Neural progenitor cell (in vitro differentiated cells): ENCODE measurements around the gene ADAMTS12. TPM values are rescaled to one million over a fixed set of nuclear protein-coding genes. Genes with fewer than 3 reads are reported as not detected.

Experiments
- DNase-seq: peaks from one replicate; pipeline ENCODE4 v3.0.0-alpha.2; 2016; ENCODE audit warnings: low spot score
- H2AFZ ChIP-seq: fragments of 200-600 bp; sonication (generic); replicated peaks from 2 replicates; pipeline ENCODE4 v1.6.1; 2016; ENCODE audit warnings: antibody characterized with exemption
- H3F3A ChIP-seq: fragments of 200-600 bp; sonication (generic); 2 replicates; pipeline ENCODE4 v1.6.1; 2016; ENCODE audit warnings: antibody characterized with exemption, low read depth
- H3K27ac ChIP-seq: fragments of 200-600 bp; sonication (generic); 2 replicates; pipeline ENCODE4 v1.5.1; 2016; ENCODE audit warnings: mild to moderate bottlenecking
- H3K27me3 ChIP-seq: fragments of 200-600 bp; sonication (generic); 2 replicates; pipeline ENCODE4 v1.6.1; 2016; ENCODE audit warnings: mild to moderate bottlenecking, moderate library complexity
- H3K36me3 ChIP-seq: fragments of 200-600 bp; sonication (generic); 2 replicates; pipeline ENCODE4 v1.5.1; 2016
- H3K4me1 ChIP-seq: fragments of 200-600 bp; sonication (generic); 2 replicates; pipeline ENCODE4 v1.6.1; 2016; ENCODE audit warnings: mixed run types
- H3K4me2 ChIP-seq: fragments of 200-600 bp; sonication (generic); 2 replicates; pipeline ENCODE4 v1.6.1; 2016
- H3K4me3 ChIP-seq: fragments of 200-600 bp; sonication (generic); 2 replicates; pipeline ENCODE4 v1.5.1; 2016
- H3K79me2 ChIP-seq: fragments of 200-600 bp; sonication (generic); 2 replicates; pipeline ENCODE4 v1.6.1; 2016; ENCODE audit warnings: low read depth
- H3K9ac ChIP-seq: fragments of 200-600 bp; sonication (generic); 2 replicates; pipeline ENCODE4 v1.6.1; 2016
- H3K9me3 ChIP-seq: fragments of 200-600 bp; sonication (generic); 2 replicates; pipeline ENCODE4 v1.5.1; 2016; ENCODE audit warnings: low read depth
- H4K20me1 ChIP-seq: fragments of 200-600 bp; sonication (generic); 2 replicates; pipeline ENCODE4 v1.6.1; 2016; ENCODE audit warnings: low read depth
- H3K27ac Mint-ChIP-seq: 3 replicates; pipeline ENCODE4 v1.8.0; 2021; ENCODE audit warnings: mixed read lengths
- H3K27me3 Mint-ChIP-seq: 2 replicates; pipeline ENCODE4 v1.8.0; 2022; ENCODE audit warnings: low read depth, mild to moderate bottlenecking, inconsistent platforms, moderate library complexity, mixed read lengths; ENCODE audit not compliant: insufficient read depth
- H3K36me3 Mint-ChIP-seq: 3 replicates; pipeline ENCODE4 v1.8.0; 2021; ENCODE audit warnings: mixed read lengths
- H3K4me1 Mint-ChIP-seq: 3 replicates; pipeline ENCODE4 v1.8.0; 2021; ENCODE audit warnings: mixed read lengths
- H3K4me3 Mint-ChIP-seq: 3 replicates; pipeline ENCODE4 v1.8.0; 2021; ENCODE audit warnings: mild to moderate bottlenecking, moderate library complexity, mixed read lengths
- H3K9me3 Mint-ChIP-seq: 3 replicates; pipeline ENCODE4 v1.8.0; 2020; ENCODE audit warnings: mixed read lengths
- CTCF ChIP-seq: fragments of 200-600 bp; sonication (generic); IDR thresholded peaks from 2 replicates; pipeline ENCODE4 v1.5.1; 2017; ENCODE audit warnings: antibody characterized with exemption, mild to moderate bottlenecking
- EZH2 ChIP-seq: fragments of 200-600 bp; sonication (generic); IDR thresholded peaks from 2 replicates; pipeline ENCODE4 v1.6.1; 2017; ENCODE audit warnings: antibody characterized with exemption, mild to moderate bottlenecking, moderate library complexity
- EZH2phosphoT487 ChIP-seq: fragments of 200-600 bp; sonication (generic); IDR thresholded peaks from 2 replicates; pipeline ENCODE4 v1.6.1; 2017; ENCODE audit warnings: antibody characterized with exemption
- total RNA-seq: library from RNA; depleted of rRNA; stranded (reverse); fragments of >200 nt; gene quantifications from 2 replicates; pipeline ENCODE4 v1.2.3, GENCODE V29; 2015; ENCODE audit warnings: low replicate concordance

ADAMTS12 gene
- total RNA-seq, 1 donor from 2014 or later, result 15.6 TPM

DNA sequence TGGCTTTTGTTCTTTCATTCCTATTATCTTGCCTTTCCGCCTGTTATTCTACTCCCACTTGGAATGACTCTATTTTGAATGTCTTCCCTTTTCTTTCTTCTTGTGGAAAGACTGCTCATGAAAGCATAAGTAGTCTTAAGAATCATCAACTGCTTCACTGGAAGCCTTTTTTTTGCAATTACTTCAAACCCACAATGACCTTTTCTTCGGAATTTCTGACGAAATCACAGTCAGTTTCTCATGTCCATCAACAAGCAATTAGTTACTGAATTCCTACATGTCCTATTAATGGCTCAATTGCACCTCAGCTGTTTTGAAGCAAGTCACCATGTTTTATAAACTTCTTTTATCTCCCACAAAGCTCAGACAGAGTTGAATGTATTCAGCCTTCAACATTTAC, 254.8 kb downstream of the ADAMTS12 start:
- Histone ChIP-seq H3K27me3 (no peaks in the 10 kb centered on the region), H3K9me3 (no peaks in the 10 kb centered on the region), H3K9ac (no peak overlapping the region), H3K36me3 (no peaks in the 10 kb centered on the region), H4K20me1 (no peaks in the 10 kb centered on the region), H3K27ac (no peak overlapping the region), H3K79me2 (no peaks in the 10 kb centered on the region), H3K4me1 (no peaks in the 10 kb centered on the region), H3K4me3 (no peak overlapping the region), H3F3A (no peaks in the 10 kb centered on the region), H3K4me2 (no peak overlapping the region), H2AFZ (no peak overlapping the region)
- Mint-ChIP-seq H3K9me3 (no peaks in the 10 kb centered on the region), H3K4me3 (no peak overlapping the region), H3K27ac (no peak overlapping the region), H3K27me3 (no peaks in the 10 kb centered on the region), H3K4me1 (peaks cover 18% of the 10 kb centered on the region), H3K36me3 (peaks cover 18% of the 10 kb centered on the region)
- no peak for TF ChIP-seq EZH2phosphoT487
- no peak for TF ChIP-seq CTCF
- no peak for TF ChIP-seq EZH2
- DNase-seq, result no peak

DNA sequence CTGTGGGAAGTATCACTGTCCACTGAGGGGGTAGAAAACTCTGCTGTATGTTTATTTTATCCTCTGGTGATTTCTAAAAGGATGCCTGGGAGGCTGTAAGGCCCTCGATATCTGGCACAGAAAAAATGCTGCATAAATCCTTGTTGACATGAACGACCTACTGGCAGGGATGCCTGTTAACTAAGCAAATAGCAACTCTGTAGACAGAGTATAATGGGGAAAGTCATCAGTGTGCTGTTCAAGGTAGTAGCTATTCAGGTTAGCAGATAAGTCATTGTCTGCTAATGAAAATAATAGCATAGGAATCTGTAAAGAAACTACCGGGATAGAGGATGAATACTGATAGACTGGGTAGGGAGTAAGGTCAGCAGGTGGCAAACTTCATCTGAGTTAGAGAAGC, 256.2 kb downstream of the ADAMTS12 start:
- TF ChIP-seq EZH2 (no peak), CTCF (no peak), EZH2phosphoT487 (no peak)
- H3K4me2 ChIP-seq, result no peak overlapping the region
- peaks cover 4% of the 10 kb centered on the region for H3K4me1 ChIP-seq
- no peak overlapping the region for H3K4me3 Mint-ChIP-seq
- no peaks in the 10 kb centered on the region for H3K36me3 ChIP-seq
- H2AFZ ChIP-seq, result no peak overlapping the region
- peaks cover 18% of the 10 kb centered on the region for H3K4me1 Mint-ChIP-seq
- no peak for DNase-seq
- peaks cover 3% of the 10 kb centered on the region for H3K27me3 Mint-ChIP-seq
- no peaks in the 10 kb centered on the region for H3F3A ChIP-seq
- no peaks in the 10 kb centered on the region for H3K9me3 Mint-ChIP-seq
- no peaks in the 10 kb centered on the region for H3K79me2 ChIP-seq
- H3K27ac ChIP-seq, result no peak overlapping the region
- peaks cover 18% of the 10 kb centered on the region for H3K36me3 Mint-ChIP-seq
- H3K9me3 ChIP-seq, result no peaks in the 10 kb centered on the region
- H4K20me1 ChIP-seq, result no peaks in the 10 kb centered on the region
- H3K27ac Mint-ChIP-seq, result no peak overlapping the region
- no peak overlapping the region for H3K9ac ChIP-seq
- no peaks in the 10 kb centered on the region for H3K27me3 ChIP-seq
- H3K4me3 ChIP-seq, result no peak overlapping the region

DNA sequence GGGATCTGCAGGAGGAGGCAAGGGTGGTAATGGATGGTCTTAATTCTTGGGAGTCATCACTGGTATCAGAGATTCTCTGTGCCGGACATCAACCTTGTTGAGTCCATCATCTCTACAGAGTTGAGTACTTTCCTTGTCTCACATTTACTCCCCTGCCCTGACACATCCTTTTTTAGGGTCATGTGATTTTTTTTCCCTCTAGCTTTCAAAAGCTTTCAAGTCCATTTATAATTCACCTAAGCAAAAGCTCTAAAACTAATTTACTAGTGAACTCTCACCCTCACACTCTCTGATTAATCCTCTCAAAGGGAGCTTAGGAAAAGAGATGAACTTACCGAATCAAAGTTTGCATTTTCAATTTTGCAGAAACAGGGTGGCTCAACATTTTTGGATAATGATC, 258.1 kb downstream of the ADAMTS12 start:
- H3K27me3 ChIP-seq, result no peaks in the 10 kb centered on the region
- no peak overlapping the region for H3K9ac ChIP-seq
- peaks cover 18% of the 10 kb centered on the region for H3K36me3 Mint-ChIP-seq
- no peak overlapping the region for H3K27ac Mint-ChIP-seq
- TF ChIP-seq EZH2phosphoT487 (no peak), EZH2 (no peak), CTCF (no peak)
- DNase-seq, result no peak
- H3K36me3 ChIP-seq, result no peaks in the 10 kb centered on the region
- peaks cover 3% of the 10 kb centered on the region for H3K27me3 Mint-ChIP-seq
- no peaks in the 10 kb centered on the region for H3F3A ChIP-seq
- H3K4me2 ChIP-seq, result no peak overlapping the region
- no peaks in the 10 kb centered on the region for H3K9me3 Mint-ChIP-seq
- H2AFZ ChIP-seq, result no peak overlapping the region
- H3K4me3 ChIP-seq, result no peak overlapping the region
- H3K4me3 Mint-ChIP-seq, result no peak overlapping the region
- H3K79me2 ChIP-seq, result no peaks in the 10 kb centered on the region
- H3K4me1 Mint-ChIP-seq, result peaks cover 21% of the 10 kb centered on the region
- H3K4me1 ChIP-seq, result peaks cover 9% of the 10 kb centered on the region
- no peaks in the 10 kb centered on the region for H3K9me3 ChIP-seq
- no peaks in the 10 kb centered on the region for H4K20me1 ChIP-seq
- no peak overlapping the region for H3K27ac ChIP-seq

- H3K4me1 ChIP-seq, result peaks cover 9% of the 10 kb centered on the region
- peaks cover 9% of the 10 kb centered on the region for H3K36me3 Mint-ChIP-seq
- H3K9me3 ChIP-seq, result no peaks in the 10 kb centered on the region
- H2AFZ ChIP-seq, result no peak overlapping the region
- peaks cover 21% of the 10 kb centered on the region for H3K4me1 Mint-ChIP-seq
- no peaks in the 10 kb centered on the region for H3K79me2 ChIP-seq
- H3K27ac Mint-ChIP-seq, result no peak overlapping the region
- DNase-seq, result no peak
- H3K36me3 ChIP-seq, result no peaks in the 10 kb centered on the region
- H3K27ac ChIP-seq, result no peak overlapping the region
- H3K4me2 ChIP-seq, result no peak overlapping the region
- H3K4me3 ChIP-seq, result no peak overlapping the region
- H3K9me3 Mint-ChIP-seq, result no peaks in the 10 kb centered on the region
- H3K4me3 Mint-ChIP-seq, result no peak overlapping the region
- peaks cover 3% of the 10 kb centered on the region for H3K27me3 Mint-ChIP-seq
- no peaks in the 10 kb centered on the region for H4K20me1 ChIP-seq
- H3K27me3 ChIP-seq, result no peaks in the 10 kb centered on the region
- TF ChIP-seq CTCF (no peak), EZH2 (no peak), EZH2phosphoT487 (no peak)
- no peaks in the 10 kb centered on the region for H3F3A ChIP-seq
- no peak overlapping the region for H3K9ac ChIP-seq
These were observed 260.0 kb downstream of the ADAMTS12 start for GRCh38 chr5:33631786-33632185.
